RWPE2 (cell line): ENCODE results near the gene KIF16B.

Experiments used
- ATAC-seq: fragments of 200-7000 bp; cut with Tn5 transposase; 3 replicates; pipeline ENCODE4 v1.9.1; 2021; ENCODE audit warnings: low read depth
- DNase-seq: peaks from one replicate; pipeline ENCODE4 v3.0.0-alpha.2; 2020; ENCODE audit warnings: low spot score
- H3K27ac ChIP-seq: fragments of 450-650 bp; 2 replicates; pipeline ENCODE4 v1.5.1; 2017; ENCODE audit warnings: mild to moderate bottlenecking; ENCODE audit not compliant: poor library complexity, severe bottlenecking
- H3K27me3 ChIP-seq: fragments of 250-450 bp; sonication (Bioruptor Pico); 2 replicates; pipeline ENCODE4 v1.5.1; 2021; ENCODE audit warnings: mild to moderate bottlenecking, moderate library complexity; ENCODE audit not compliant: insufficient read depth, poor library complexity, severe bottlenecking
- H3K36me3 ChIP-seq: fragments of 250-450 bp; sonication (Bioruptor Pico); 2 replicates; pipeline ENCODE4 v1.5.1; 2020; ENCODE audit warnings: low read depth, mild to moderate bottlenecking, moderate library complexity
- H3K4me1 ChIP-seq: fragments of 250-450 bp; sonication (Bioruptor Pico); 2 replicates; pipeline ENCODE4 v1.5.1; 2021; ENCODE audit warnings: mild to moderate bottlenecking, moderate library complexity; ENCODE audit not compliant: insufficient read depth, poor library complexity, severe bottlenecking
- H3K4me3 ChIP-seq: fragments of 250-450 bp; sonication (Bioruptor Pico); 2 replicates; pipeline ENCODE4 v1.5.1; 2021; ENCODE audit warnings: mild to moderate bottlenecking, moderate library complexity; ENCODE audit not compliant: severe bottlenecking
- H3K9me3 ChIP-seq: fragments of 250-450 bp; sonication (Bioruptor Pico); 2 replicates; pipeline ENCODE4 v1.5.1; 2021; ENCODE audit warnings: mild to moderate bottlenecking, moderate library complexity; ENCODE audit not compliant: severe bottlenecking
- TF ChIP-seq, protein P1 (sequence below): fragments of 450-650 bp; IDR thresholded peaks from one replicate; pipeline ENCODE4 v1.5.1; 2017; ENCODE audit warnings: mild to moderate bottlenecking, moderate library complexity; ENCODE audit not compliant: poor library complexity, severe bottlenecking

KIF16B gene

DNA sequence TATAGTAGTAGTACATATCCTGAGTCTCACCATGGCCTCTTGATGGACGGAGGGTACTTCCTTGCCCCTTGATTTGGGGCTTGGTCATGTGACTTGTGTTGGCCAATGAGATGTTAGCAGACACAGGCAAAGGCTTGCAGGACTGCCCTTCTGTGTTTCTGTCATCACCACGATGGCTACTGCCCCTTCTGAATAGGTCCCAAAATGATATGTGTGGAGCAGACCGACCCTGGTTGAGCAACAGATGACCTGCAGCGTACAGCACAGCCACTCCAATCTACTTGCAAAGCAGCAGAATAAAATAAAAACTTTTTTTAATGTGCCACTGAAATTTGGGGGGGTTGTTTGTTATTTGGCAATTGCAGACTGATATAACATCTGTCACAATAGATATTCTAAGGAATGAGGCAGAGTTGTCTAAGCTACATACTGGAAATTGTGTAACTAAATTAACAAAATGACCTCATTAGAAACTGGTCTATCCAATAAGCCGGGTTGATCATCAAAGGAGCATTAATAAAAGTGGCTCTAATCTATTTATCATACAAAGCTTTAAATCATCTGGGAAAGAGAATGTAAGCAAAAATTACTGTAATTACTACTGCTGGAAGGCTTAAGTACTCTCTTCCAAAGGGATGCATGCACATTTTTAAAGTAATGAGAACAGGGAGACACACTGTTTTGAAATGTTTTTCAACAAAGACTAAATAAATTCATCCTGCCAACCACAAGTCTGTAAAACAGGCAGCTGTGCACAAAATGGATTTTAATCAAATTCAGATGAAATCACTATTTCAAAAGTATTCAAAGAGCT is 209.5 kb downstream of the KIF16B start:
- no peaks in the 10 kb centered on the region for H3K9me3 ChIP-seq
- DNase-seq, result no peak
- no peak overlapping the region for H3K27ac ChIP-seq
- no peak overlapping the region for H3K4me3 ChIP-seq
- no peak for ATAC-seq
- TF ChIP-seq, protein P1, sequence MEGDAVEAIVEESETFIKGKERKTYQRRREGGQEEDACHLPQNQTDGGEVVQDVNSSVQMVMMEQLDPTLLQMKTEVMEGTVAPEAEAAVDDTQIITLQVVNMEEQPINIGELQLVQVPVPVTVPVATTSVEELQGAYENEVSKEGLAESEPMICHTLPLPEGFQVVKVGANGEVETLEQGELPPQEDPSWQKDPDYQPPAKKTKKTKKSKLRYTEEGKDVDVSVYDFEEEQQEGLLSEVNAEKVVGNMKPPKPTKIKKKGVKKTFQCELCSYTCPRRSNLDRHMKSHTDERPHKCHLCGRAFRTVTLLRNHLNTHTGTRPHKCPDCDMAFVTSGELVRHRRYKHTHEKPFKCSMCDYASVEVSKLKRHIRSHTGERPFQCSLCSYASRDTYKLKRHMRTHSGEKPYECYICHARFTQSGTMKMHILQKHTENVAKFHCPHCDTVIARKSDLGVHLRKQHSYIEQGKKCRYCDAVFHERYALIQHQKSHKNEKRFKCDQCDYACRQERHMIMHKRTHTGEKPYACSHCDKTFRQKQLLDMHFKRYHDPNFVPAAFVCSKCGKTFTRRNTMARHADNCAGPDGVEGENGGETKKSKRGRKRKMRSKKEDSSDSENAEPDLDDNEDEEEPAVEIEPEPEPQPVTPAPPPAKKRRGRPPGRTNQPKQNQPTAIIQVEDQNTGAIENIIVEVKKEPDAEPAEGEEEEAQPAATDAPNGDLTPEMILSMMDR, result no peak
- H3K27me3 ChIP-seq, result no peaks in the 10 kb centered on the region
- H3K36me3 ChIP-seq, result no peaks in the 10 kb centered on the region
- H3K4me1 ChIP-seq, result no peaks in the 10 kb centered on the region

DNA sequence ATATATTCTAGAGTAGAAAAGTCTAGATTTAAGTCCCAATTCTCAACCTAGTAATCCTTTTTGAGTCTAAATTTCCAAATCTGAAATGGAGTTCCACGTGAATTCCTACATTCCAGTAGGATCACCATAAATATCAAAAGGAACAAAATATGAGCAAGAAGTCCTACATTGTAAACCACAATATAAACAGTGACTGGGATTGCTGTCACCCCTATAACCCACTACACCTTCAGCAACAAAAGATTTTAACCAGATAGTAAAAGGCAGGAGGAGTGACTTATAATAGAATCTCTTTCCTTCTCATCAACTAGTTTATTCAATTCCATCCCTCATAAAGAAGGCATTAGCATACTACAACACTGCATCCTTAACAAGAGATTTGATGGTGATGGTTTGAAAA is 210.6 kb downstream of the KIF16B start:
- ATAC-seq (no peak), DNase-seq (no peak)
- no peaks in the 10 kb centered on the region for H3K36me3 ChIP-seq
- H3K4me3 ChIP-seq, result no peak overlapping the region
- H3K27me3 ChIP-seq, result no peaks in the 10 kb centered on the region
- H3K4me1 ChIP-seq, result no peaks in the 10 kb centered on the region
- no peak overlapping the region for H3K27ac ChIP-seq
- H3K9me3 ChIP-seq, result no peaks in the 10 kb centered on the region
- TF ChIP-seq, protein P1, result no peak

DNA sequence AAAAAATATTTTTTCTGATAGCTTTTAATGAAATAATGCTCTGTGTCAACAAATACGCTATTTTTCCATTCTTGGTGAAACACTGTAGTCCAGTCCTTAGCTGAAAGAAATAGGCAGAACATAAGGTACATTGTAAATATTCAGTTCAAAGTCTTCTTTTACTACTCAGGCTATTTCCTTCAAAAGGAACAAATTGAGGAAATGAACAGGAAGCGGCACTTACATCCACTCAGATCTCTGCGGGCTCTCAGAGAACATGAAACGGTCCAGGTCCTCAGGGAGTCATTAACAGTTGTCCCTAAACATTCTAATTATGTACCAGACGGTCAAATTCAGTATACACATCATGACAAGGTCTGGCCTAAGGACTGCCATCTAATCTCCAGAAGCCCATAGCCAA is 212.6 kb downstream of the KIF16B start:
- no peak for ATAC-seq
- H3K4me3 ChIP-seq, result no peak overlapping the region
- DNase-seq, result no peak

DNA sequence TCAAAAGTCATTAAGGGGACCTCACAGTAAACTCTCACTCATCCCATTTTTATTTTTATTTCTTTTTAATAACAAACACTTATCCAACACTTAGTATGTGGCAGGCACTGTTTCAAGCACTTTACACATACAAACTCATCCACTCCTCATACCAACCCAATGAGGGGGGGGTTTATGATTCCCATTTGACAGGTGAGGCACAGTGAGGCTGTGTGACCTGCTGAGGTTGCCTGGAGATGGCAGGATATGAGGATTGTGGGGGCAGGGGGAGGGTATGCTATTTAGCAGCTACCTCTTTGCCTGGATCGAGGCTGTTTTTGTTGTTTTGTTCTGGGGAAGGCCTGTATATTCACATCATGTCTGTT is 219.8 kb downstream of the KIF16B start:
- no peak for ATAC-seq
- Histone ChIP-seq H3K27ac (no peak overlapping the region), H3K9me3 (no peaks in the 10 kb centered on the region), H3K4me1 (no peaks in the 10 kb centered on the region), H3K36me3 (no peaks in the 10 kb centered on the region), H3K4me3 (no peak overlapping the region), H3K27me3 (no peaks in the 10 kb centered on the region)
- TF ChIP-seq, protein P1, result no peak
- no peak for DNase-seq

More for the DNA sequence above, 212.6 kb downstream of the KIF16B start:
- no peaks in the 10 kb centered on the region for H3K4me1 ChIP-seq
- TF ChIP-seq, protein P1, result no peak
- H3K27ac ChIP-seq, result no peak overlapping the region
- H3K27me3 ChIP-seq, result no peaks in the 10 kb centered on the region
- no peaks in the 10 kb centered on the region for H3K9me3 ChIP-seq
- H3K36me3 ChIP-seq, result no peaks in the 10 kb centered on the region

DNA sequence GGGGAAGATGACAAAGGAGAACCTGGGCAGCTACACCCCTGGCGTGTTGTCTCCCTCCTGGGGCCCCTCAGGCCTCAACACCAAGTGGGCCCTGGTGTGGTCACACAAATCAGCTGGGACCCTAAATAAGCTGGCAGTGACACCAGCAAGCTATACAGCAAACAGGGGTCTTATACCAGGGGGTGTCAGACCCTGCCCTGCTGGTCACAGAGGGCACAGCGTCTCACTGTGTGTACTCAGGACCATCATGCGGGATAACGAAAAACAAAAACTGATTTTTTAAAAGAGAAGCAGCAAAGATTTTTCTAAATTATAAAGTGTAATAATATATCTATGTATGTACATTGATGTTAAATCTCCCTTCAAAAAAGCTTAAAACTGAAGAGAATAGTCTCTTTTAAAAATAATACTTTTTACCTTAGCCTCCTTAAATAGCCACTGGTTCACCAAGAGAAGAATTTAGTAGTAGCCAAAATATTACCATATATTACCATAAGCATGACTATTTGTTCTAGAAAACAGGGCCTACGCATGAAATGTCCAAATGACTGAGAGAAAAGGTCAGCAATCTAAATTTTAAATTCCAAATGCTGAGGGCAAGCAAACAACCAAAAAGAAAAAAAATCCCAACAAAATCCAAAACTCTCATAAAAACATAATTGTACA is 220.4 kb downstream of the KIF16B start:
- Histone ChIP-seq H3K27ac (no peak overlapping the region), H3K4me1 (no peaks in the 10 kb centered on the region), H3K36me3 (no peaks in the 10 kb centered on the region), H3K9me3 (no peaks in the 10 kb centered on the region), H3K27me3 (no peaks in the 10 kb centered on the region), H3K4me3 (no peak overlapping the region)
- DNase-seq, result no peak
- ATAC-seq, result no peak
- TF ChIP-seq, protein P1, result no peak
